DOHH2 (cell line): Measurements from ENCODE around the gene BRAF.

Experiments
- H3F3A ChIP-seq: fragments of 200-600 bp; sonication (generic), shearing (Covaris generic); 2 replicates; pipeline ENCODE4 v1.6.0; 2016; ENCODE audit warnings: antibody characterized with exemption, mild to moderate bottlenecking; ENCODE audit not compliant: control insufficient read depth, insufficient read depth
- H3K27ac ChIP-seq: fragments of 200-600 bp; sonication (generic); 2 replicates; pipeline ENCODE4 v1.5.1; 2014; ENCODE audit warnings: low read depth, mild to moderate bottlenecking, low read length, moderate library complexity
- H3K27me3 ChIP-seq: fragments of 200-600 bp; sonication (generic); 2 replicates; pipeline ENCODE4 v1.6.1; 2014; ENCODE audit warnings: mild to moderate bottlenecking, low read length, mixed read lengths; ENCODE audit not compliant: control insufficient read depth
- H3K36me3 ChIP-seq: fragments of 200-600 bp; sonication (generic); 2 replicates; pipeline ENCODE4 v1.6.1; 2014; ENCODE audit warnings: mild to moderate bottlenecking, low read length, moderate library complexity, mixed read lengths; ENCODE audit not compliant: control insufficient read depth
- H3K4me1 ChIP-seq: fragments of 200-600 bp; sonication (generic); 2 replicates; pipeline ENCODE4 v1.6.1; 2014; ENCODE audit warnings: mild to moderate bottlenecking, low read length, mixed read lengths; ENCODE audit not compliant: control insufficient read depth
- H3K4me2 ChIP-seq: fragments of 200-600 bp; sonication (generic); 2 replicates; pipeline ENCODE4 v1.6.0; 2014; ENCODE audit warnings: mild to moderate bottlenecking, low read length, moderate library complexity
- H3K4me3 ChIP-seq: fragments of 200-600 bp; sonication (generic); 2 replicates; pipeline ENCODE4 v1.5.1; 2014; ENCODE audit warnings: mild to moderate bottlenecking, low read length, mixed read lengths
- H3K79me2 ChIP-seq: fragments of 200-600 bp; sonication (generic); 2 replicates; pipeline ENCODE4 v1.6.1; 2014; ENCODE audit warnings: mild to moderate bottlenecking, low read length, mixed read lengths; ENCODE audit not compliant: control insufficient read depth
- H3K9me2 ChIP-seq: fragments of 200-600 bp; sonication (generic); replicated peaks from 2 replicates; pipeline ENCODE4 v1.6.1; 2014; ENCODE audit warnings: mild to moderate bottlenecking, low read length, mixed read lengths; ENCODE audit not compliant: control insufficient read depth
- H3K9me3 ChIP-seq: fragments of 200-600 bp; sonication (generic); 2 replicates; pipeline ENCODE4 v1.6.1; 2014; ENCODE audit warnings: antibody characterized with exemption, low read length, mixed read lengths; ENCODE audit not compliant: control insufficient read depth, insufficient read depth
- H4K20me1 ChIP-seq: fragments of 200-600 bp; sonication (generic); 2 replicates; pipeline ENCODE4 v1.6.0; 2014; ENCODE audit warnings: low read depth, mild to moderate bottlenecking, antibody characterized with exemption, low read length, moderate library complexity; ENCODE audit not compliant: control insufficient read depth, insufficient read depth
- EZH2phosphoT487 ChIP-seq: fragments of 200-600 bp; sonication (generic); IDR thresholded peaks from 2 replicates; pipeline ENCODE4 v1.6.1; 2017; ENCODE audit warnings: borderline replicate concordance, mild to moderate bottlenecking, antibody characterized with exemption, low read length, moderate library complexity, mixed read lengths
- TF ChIP-seq, protein P1 (sequence below): fragments of 200-600 bp; sonication (generic); IDR thresholded peaks from one replicate; pipeline ENCODE4 v1.5.1; 2014; ENCODE audit warnings: antibody characterized with exemption, mild to moderate bottlenecking, low read depth, low read length; ENCODE audit not compliant: poor library complexity, severe bottlenecking

BRAF gene

DNA sequence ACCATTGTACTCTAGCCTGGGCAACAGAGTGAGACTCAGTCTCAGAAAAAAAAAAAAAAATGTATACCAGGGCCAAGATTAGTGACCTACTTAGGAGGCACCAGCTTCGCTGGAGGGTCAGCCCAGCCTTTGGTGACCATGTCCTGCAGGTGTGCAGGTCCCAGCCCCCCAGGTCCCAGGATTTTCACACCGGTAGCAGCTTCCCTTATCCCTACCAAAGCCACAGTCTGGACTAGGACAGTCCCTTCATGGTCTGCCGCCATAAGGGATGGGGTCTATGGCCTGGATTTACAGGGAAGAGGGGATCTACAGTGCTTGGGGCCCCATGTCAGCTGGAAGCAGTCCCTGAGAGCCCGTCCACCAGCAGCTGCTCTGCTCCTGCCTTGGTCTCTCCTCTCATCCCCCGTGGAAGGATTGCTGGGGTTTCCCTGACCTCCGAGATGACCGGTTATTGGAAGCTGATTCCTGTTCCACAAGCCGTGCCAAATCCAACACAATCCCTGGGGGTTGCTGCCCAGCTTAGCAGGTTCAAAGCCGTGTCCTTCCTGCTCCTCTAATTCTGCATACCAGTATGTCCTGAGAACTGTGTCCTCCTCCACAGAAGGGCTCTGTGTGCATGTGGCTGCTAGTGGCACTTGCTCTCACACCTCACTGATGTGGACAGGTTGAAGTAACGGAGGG is 239.2 kb downstream of the BRAF start:
- Histone ChIP-seq H3F3A (no peaks in the 10 kb centered on the region), H3K9me2 (no peaks in the 10 kb centered on the region), H4K20me1 (no peaks in the 10 kb centered on the region), H3K27me3 (no peaks in the 10 kb centered on the region), H3K4me2 (no peak overlapping the region), H3K36me3 (peaks cover 73% of the 10 kb centered on the region), H3K79me2 (peaks cover 8% of the 10 kb centered on the region), H3K4me1 (no peaks in the 10 kb centered on the region), H3K4me3 (no peak overlapping the region), H3K27ac (no peak overlapping the region), H3K9me3 (no peaks in the 10 kb centered on the region)
- TF ChIP-seq EZH2phosphoT487: no peak
- TF ChIP-seq, protein P1, sequence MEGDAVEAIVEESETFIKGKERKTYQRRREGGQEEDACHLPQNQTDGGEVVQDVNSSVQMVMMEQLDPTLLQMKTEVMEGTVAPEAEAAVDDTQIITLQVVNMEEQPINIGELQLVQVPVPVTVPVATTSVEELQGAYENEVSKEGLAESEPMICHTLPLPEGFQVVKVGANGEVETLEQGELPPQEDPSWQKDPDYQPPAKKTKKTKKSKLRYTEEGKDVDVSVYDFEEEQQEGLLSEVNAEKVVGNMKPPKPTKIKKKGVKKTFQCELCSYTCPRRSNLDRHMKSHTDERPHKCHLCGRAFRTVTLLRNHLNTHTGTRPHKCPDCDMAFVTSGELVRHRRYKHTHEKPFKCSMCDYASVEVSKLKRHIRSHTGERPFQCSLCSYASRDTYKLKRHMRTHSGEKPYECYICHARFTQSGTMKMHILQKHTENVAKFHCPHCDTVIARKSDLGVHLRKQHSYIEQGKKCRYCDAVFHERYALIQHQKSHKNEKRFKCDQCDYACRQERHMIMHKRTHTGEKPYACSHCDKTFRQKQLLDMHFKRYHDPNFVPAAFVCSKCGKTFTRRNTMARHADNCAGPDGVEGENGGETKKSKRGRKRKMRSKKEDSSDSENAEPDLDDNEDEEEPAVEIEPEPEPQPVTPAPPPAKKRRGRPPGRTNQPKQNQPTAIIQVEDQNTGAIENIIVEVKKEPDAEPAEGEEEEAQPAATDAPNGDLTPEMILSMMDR: no peak

DNA sequence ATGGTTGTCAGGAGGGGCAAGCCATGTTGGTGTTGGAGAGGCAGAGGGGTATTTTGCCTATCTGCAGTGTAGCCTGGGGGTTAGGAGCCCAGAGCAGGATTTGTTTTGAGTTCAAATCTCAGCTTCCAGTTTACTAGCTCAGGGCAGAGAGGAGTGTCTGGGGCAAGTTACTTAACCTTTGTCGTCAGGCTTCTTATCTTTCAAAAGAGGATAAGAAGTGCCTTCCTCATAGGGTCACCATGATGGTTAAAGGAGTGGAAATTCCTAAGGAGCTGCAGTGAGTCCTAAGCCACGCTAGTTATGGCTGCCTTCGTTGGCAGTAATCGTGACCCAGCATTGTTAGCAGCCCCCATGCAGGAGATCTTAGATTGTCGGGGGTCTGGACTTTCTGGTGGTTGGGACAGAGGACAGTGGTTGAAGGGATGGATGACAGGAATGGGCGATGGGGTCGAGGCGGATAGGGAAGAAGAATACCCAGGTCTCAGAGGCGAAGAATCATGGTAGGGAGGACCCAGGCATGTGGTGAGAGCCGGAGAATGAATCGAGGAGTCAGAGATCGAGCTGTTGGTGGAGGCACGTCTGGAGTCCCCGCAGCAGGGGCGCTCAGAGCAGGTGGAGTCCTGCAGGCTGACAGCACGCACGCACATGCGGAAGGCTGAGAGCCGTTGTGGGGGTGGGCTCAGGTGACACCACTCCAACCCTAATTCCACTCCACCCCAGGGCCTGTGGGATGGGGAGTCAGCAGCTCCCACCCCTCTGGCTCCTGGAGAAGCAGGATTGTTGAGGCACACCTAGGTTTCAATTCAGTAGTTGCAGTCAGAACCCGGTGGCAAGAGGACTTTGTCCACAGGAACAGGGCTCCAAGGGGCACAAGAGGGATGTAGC is 240.4 kb downstream of the BRAF start:
- no peak for TF ChIP-seq EZH2phosphoT487
- TF ChIP-seq, protein P1: no peak
- H3K36me3 ChIP-seq: peaks cover 72% of the 10 kb centered on the region

DNA sequence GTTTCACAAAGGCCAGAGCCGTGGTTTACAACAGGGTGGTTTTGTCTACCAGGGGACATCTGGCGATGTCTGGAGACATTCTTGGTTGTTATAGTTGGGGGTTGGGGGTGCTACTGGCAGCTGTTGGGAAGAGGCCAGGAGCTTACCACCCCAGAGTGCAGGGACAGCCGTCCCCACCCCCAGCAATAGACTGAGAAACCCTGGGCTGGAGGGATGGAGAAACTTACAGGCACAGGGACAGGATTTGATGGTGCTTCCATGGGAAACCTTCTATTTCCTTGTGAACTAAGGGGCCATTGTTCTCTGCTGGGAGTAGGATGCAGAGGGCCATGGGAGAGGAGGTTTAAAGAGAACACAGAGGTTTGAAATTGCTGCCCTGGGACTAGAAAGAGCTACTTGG is 241.1 kb downstream of the BRAF start:
- Histone ChIP-seq H3K27ac (no peak overlapping the region), H3K4me1 (no peaks in the 10 kb centered on the region), H3K4me2 (no peak overlapping the region), H3K79me2 (peaks cover 16% of the 10 kb centered on the region), H3K36me3 (peaks cover 77% of the 10 kb centered on the region), H4K20me1 (no peaks in the 10 kb centered on the region), H3K4me3 (no peak overlapping the region), H3F3A (no peaks in the 10 kb centered on the region), H3K9me3 (no peaks in the 10 kb centered on the region), H3K27me3 (no peaks in the 10 kb centered on the region), H3K9me2 (no peaks in the 10 kb centered on the region)
- no peak for TF ChIP-seq EZH2phosphoT487
- TF ChIP-seq, protein P1: no peak

More for the DNA sequence above, 240.4 kb downstream of the BRAF start:
- no peak overlapping the region for H3K4me3 ChIP-seq
- H3K4me1 ChIP-seq: no peaks in the 10 kb centered on the region
- H3K79me2 ChIP-seq: peaks cover 9% of the 10 kb centered on the region
- H4K20me1 ChIP-seq: no peaks in the 10 kb centered on the region
- no peaks in the 10 kb centered on the region for H3K27me3 ChIP-seq
- no peak overlapping the region for H3K4me2 ChIP-seq
- H3K27ac ChIP-seq: no peak overlapping the region
- H3F3A ChIP-seq: no peaks in the 10 kb centered on the region
- H3K9me3 ChIP-seq: no peaks in the 10 kb centered on the region
- H3K9me2 ChIP-seq: no peaks in the 10 kb centered on the region
